Measurements from ENCODE around the gene SKA3. TPM values are rescaled to one million over a fixed set of nuclear protein-coding genes. Genes with fewer than 3 reads are reported as not detected.
"Not testable (repeated sequence)": the region's sequence is repeated elsewhere in the genome, so short reads cannot be mapped to it uniquely, and the experiment has no call there.

The SKA3 gene
- total RNA-seq, 4 donors from 2014 or later: 0.49 to 20.9 TPM; not detected in 2

DNA sequence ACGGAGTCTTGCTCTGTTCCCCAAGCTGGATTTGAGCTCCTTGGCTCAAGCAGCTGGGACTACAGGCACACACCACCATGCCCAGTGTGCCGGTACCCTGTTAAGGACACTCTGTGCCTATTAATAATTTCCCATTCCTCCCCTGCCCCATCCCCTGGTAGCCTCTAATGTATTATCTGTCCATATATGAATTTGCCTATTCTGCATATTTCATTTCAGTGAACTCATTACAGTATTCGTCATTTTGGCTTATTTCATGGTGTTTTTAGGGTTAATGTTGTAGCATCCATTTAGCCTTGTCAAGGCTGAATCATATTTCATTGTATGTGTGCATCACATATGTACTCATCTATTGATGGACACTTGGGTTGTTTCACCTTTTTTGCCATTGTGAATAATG, 33.6 kb downstream of the SKA3 start:
- DNase-seq: no peak
- Histone ChIP-seq H3K27me3 (no peaks in the 10 kb centered on the region), H3K36me3 (no peaks in the 10 kb centered on the region), H3K4me1 (peaks cover 11 to 16% of the 10 kb centered on the region in 2 donors), H3K9me3 (no peaks in the 10 kb centered on the region), H3K4me3 (no peak overlapping the region), H3K27ac (no peak overlapping the region)
- intact Hi-C loops (cut with DNase I; ENCODE audit: low total_unique reads): no loop called here
- TF ChIP-seq, protein P1, sequence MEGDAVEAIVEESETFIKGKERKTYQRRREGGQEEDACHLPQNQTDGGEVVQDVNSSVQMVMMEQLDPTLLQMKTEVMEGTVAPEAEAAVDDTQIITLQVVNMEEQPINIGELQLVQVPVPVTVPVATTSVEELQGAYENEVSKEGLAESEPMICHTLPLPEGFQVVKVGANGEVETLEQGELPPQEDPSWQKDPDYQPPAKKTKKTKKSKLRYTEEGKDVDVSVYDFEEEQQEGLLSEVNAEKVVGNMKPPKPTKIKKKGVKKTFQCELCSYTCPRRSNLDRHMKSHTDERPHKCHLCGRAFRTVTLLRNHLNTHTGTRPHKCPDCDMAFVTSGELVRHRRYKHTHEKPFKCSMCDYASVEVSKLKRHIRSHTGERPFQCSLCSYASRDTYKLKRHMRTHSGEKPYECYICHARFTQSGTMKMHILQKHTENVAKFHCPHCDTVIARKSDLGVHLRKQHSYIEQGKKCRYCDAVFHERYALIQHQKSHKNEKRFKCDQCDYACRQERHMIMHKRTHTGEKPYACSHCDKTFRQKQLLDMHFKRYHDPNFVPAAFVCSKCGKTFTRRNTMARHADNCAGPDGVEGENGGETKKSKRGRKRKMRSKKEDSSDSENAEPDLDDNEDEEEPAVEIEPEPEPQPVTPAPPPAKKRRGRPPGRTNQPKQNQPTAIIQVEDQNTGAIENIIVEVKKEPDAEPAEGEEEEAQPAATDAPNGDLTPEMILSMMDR (IDR thresholded peaks at IDR 0.05): no peak
- no peak for TF ChIP-seq POLR2A (IDR thresholded peaks at IDR 0.05)

DNA sequence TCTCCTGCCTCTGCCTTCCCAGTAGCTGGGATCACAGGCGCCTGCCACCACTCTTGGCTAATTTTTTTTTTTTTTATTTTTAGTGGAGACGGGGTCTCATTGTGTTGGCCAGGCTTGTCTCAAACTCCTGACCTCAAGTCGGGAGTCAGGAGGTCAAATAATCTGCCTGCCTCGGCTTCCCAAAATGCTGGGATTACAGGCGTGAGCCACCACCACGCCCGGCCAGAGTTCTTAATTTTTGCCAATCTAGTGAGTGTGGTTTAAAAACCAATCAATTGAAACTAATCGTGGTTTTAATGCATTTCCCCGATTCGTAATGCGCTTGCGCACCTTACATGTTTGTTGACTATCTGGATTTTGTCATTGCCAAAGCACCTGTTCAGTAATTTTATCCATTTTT, 37.0 kb downstream of the SKA3 start:
- intact Hi-C loops (cut with DNase I; ENCODE audit: low total_unique reads): loop anchor here (10.0 kb wide), 1 partner anchor 195 kb away; no protein-coding TSS in a partner anchor
- H3K27me3 ChIP-seq: no peaks in the 10 kb centered on the region
- no peak for DNase-seq

DNA sequence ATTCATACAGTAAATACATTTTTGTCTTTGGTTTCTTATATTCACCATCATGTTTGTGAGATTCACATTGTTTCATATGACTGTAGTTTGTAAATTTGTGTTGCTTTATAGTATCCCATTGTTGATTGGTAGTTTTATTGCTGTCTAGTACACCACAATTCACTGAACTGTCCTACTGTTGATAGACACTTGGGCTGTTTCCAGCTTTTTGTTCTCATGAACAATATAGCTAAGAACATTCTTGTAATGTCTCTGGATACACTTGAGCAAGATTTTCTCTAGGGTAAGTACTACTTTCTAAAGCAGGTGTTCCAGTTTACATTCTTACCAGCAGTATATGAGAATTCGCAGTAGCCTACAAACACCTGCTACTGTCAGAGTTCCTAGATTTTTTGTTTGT, 37.8 kb downstream of the SKA3 start:
- H3K27me3 ChIP-seq: no peaks in the 10 kb centered on the region

More for the DNA sequence above, 37.0 kb downstream of the SKA3 start:
- TF ChIP-seq POLR2A (IDR thresholded peaks at IDR 0.05): no peak
- TF ChIP-seq, protein P1 (IDR thresholded peaks at IDR 0.05): no peak
- no peak overlapping the region for H3K27ac ChIP-seq
- H3K36me3 ChIP-seq: no peaks in the 10 kb centered on the region
- peaks cover 11 to 16% of the 10 kb centered on the region in 2 donors for H3K4me1 ChIP-seq
- no peaks in the 10 kb centered on the region for H3K9me3 ChIP-seq
- H3K4me3 ChIP-seq: peak overlapping the region in 1 of 2 donors; percentile 85

DNA sequence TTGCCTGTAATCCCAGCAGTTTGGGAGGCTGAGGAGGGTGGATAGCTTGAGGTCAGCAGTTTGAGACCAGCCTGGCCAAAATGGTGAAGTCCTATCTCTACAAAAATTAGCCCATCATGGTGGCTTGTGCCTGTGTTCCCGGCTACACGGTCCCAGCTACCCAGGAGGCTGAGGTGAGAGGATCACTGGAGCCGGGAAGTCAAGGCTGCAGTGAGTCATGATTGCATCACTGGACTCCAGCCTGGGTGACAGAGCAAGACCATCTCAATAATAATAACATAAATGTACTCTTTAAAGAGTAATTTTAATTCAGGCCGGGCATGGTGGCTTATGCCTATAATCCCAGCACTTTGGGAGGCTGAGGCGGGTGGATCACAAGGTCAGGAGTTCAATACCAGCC, 38.7 kb downstream of the SKA3 start:
- no peaks in the 10 kb centered on the region for H3K27me3 ChIP-seq
- H3K36me3 ChIP-seq: no peaks in the 10 kb centered on the region
- TF ChIP-seq, protein P1 (IDR thresholded peaks at IDR 0.05): no peak
- no peak for TF ChIP-seq POLR2A (IDR thresholded peaks at IDR 0.05)
- H3K4me3 ChIP-seq: no peak overlapping the region
- H3K27ac ChIP-seq: no peak overlapping the region
- peaks cover 9 to 11% of the 10 kb centered on the region in 2 donors for H3K4me1 ChIP-seq
- DNase-seq: no peak
- no peaks in the 10 kb centered on the region for H3K9me3 ChIP-seq
- intact Hi-C loops (cut with DNase I; ENCODE audit: low total_unique reads): loop anchor here (10.0 kb wide), 1 partner anchor 193 kb away; no protein-coding TSS in a partner anchor

More for the DNA sequence above, 37.8 kb downstream of the SKA3 start:
- no peaks in the 10 kb centered on the region for H3K36me3 ChIP-seq
- H3K9me3 ChIP-seq: no peaks in the 10 kb centered on the region
- H3K4me3 ChIP-seq: no peak overlapping the region
- H3K4me1 ChIP-seq: peaks cover 11% of the 10 kb centered on the region in 2 donors
- intact Hi-C loops (cut with DNase I; ENCODE audit: low total_unique reads): loop anchor here (10.0 kb wide), 1 partner anchor 194 kb away; no protein-coding TSS in a partner anchor
- H3K27ac ChIP-seq: no peak overlapping the region
- no peak for DNase-seq
- TF ChIP-seq POLR2A (IDR thresholded peaks at IDR 0.05): no peak
- TF ChIP-seq, protein P1 (IDR thresholded peaks at IDR 0.05): no peak

DNA sequence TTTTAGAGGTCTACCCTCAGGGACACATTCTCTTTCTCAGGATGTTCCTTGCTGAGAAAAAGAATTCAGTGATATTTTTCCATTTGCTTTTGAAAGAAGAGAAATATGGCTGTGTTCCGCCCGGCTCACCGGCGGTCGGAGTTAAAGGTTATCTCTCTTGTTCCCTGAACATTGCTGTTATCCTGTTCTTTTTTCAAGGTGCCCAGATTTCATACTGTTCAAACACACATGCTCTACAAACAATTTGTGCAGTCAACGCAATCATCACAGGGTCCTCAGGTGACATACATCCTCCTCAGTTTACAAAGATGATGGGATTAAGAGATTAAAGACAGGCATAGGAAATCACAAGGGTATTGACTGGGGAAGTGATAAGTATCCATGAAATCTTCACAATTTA, 40.5 kb downstream of the SKA3 start:
- intact Hi-C loops (cut with DNase I; ENCODE audit: low total_unique reads): loop anchor here (10.0 kb wide), 1 partner anchor 191 kb away; no protein-coding TSS in a partner anchor
- DNase-seq, H3K27me3 ChIP-seq, H3K27ac ChIP-seq, H3K4me3 ChIP-seq, H3K36me3 ChIP-seq, H3K9me3 ChIP-seq, H3K4me1 ChIP-seq: not testable (repeated sequence)

DNA sequence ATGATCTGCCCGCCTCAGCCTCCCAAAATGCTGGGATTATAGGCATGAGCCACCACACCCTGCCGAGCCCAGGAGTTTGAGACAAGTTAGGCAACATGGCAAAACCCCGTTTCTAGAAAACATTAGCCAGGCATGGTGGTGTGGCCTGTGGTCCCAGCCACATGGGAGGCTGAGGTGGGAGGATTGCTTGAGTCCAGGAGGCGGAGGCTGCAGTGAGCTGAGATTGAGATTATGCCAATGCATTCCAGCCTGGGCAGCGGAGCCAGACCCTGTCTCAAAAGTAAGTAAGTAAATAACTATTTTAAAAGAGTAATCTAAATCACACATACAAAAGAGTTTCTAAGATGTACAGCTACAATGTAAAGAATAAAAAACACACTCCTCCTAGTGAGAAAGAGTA, 41.9 kb downstream of the SKA3 start:
- TF ChIP-seq, protein P1 (IDR thresholded peaks at IDR 0.05): no peak
- no peak for TF ChIP-seq POLR2A (IDR thresholded peaks at IDR 0.05)
- no peaks in the 10 kb centered on the region for H3K36me3 ChIP-seq
- H3K9me3 ChIP-seq: no peaks in the 10 kb centered on the region
- H3K27me3 ChIP-seq: no peaks in the 10 kb centered on the region
- no peak overlapping the region for H3K4me3 ChIP-seq
- no peaks in the 10 kb centered on the region for H3K4me1 ChIP-seq
- intact Hi-C loops (cut with DNase I; ENCODE audit: low total_unique reads): loop anchor here (10.0 kb wide), 1 partner anchor 190 kb away; no protein-coding TSS in a partner anchor
- H3K27ac ChIP-seq: no peak overlapping the region
- DNase-seq: no peak

All from uterus (tissue), 4 donors.